Neural cell (in vitro differentiated cells): ENCODE measurements around the gene PLEKHG5.

ENCODE experiments used
- EP300 ChIP-seq: fragments of 450-650 bp; conservative IDR thresholded peaks from 2 replicates; pipeline ENCODE4 v1.6.1; 2014; ENCODE audit warnings: antibody characterized with exemption, mild to moderate bottlenecking, moderate library complexity; ENCODE audit not compliant: poor library complexity, severe bottlenecking
- EZH2 ChIP-seq: fragments of 200-600, 300-800 bp; shearing (Covaris generic), sonication (generic); IDR thresholded peaks from 2 replicates; pipeline ENCODE4 v1.6.1; 2014; ENCODE audit warnings: antibody characterized with exemption, low read length, borderline replicate concordance, mild to moderate bottlenecking; ENCODE audit not compliant: insufficient read depth, poor library complexity, severe bottlenecking
- TAF1 ChIP-seq: IDR thresholded peaks from 2 replicates; pipeline ENCODE4 v1.6.1; 2012; ENCODE audit warnings: low read depth
- TF ChIP-seq, protein P1 (sequence below): fragments of 450-650 bp; IDR thresholded peaks from 2 replicates; pipeline ENCODE4 v1.5.1; 2014; ENCODE audit warnings: antibody characterized with exemption, mild to moderate bottlenecking, moderate library complexity; ENCODE audit not compliant: poor library complexity, severe bottlenecking
- TF ChIP-seq, protein P2 (sequence below): IDR thresholded peaks from 2 replicates; pipeline ENCODE4 v1.6.1; 2012; ENCODE audit warnings: borderline replicate concordance

DNA sequence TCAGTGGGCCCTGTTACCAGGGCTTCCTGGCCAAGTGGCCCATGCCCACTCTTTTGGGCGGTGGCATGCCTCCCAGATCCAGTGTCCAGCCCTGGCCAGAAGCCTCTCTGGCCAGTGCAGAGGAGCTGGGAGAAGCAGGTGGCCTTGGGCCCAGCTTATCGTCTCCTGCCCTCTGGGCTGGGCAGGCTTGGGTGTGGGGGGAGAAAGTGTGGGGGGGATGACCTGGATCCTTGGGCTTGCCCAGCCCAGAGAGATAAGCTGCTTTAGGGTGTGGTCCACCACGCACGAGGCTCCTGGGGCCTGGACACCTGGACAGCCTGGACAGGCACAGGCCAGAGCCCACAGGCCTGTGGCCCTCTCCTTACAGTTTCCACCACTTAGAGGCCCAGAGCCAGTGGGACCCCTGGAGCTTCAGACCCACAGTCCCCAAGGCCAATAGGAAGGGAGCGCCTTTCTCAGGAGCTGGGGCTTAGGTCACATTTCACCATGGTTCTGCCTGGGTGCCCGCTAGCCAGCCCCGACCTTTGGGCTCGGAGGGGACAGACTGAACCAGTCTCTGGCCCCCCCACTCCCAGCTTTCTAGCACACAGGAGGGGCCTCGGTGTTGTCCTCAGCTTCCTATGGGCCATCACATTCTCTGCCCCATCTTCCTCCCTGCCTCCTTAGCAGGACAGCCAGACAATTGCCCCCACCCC lies 65.0 kb downstream of the PLEKHG5 start:
- TF ChIP-seq, protein P1, sequence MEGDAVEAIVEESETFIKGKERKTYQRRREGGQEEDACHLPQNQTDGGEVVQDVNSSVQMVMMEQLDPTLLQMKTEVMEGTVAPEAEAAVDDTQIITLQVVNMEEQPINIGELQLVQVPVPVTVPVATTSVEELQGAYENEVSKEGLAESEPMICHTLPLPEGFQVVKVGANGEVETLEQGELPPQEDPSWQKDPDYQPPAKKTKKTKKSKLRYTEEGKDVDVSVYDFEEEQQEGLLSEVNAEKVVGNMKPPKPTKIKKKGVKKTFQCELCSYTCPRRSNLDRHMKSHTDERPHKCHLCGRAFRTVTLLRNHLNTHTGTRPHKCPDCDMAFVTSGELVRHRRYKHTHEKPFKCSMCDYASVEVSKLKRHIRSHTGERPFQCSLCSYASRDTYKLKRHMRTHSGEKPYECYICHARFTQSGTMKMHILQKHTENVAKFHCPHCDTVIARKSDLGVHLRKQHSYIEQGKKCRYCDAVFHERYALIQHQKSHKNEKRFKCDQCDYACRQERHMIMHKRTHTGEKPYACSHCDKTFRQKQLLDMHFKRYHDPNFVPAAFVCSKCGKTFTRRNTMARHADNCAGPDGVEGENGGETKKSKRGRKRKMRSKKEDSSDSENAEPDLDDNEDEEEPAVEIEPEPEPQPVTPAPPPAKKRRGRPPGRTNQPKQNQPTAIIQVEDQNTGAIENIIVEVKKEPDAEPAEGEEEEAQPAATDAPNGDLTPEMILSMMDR, result no peak
- TF ChIP-seq TAF1 (no peak), EZH2 (no peak), EP300 (no peak)
- TF ChIP-seq, protein P2, sequence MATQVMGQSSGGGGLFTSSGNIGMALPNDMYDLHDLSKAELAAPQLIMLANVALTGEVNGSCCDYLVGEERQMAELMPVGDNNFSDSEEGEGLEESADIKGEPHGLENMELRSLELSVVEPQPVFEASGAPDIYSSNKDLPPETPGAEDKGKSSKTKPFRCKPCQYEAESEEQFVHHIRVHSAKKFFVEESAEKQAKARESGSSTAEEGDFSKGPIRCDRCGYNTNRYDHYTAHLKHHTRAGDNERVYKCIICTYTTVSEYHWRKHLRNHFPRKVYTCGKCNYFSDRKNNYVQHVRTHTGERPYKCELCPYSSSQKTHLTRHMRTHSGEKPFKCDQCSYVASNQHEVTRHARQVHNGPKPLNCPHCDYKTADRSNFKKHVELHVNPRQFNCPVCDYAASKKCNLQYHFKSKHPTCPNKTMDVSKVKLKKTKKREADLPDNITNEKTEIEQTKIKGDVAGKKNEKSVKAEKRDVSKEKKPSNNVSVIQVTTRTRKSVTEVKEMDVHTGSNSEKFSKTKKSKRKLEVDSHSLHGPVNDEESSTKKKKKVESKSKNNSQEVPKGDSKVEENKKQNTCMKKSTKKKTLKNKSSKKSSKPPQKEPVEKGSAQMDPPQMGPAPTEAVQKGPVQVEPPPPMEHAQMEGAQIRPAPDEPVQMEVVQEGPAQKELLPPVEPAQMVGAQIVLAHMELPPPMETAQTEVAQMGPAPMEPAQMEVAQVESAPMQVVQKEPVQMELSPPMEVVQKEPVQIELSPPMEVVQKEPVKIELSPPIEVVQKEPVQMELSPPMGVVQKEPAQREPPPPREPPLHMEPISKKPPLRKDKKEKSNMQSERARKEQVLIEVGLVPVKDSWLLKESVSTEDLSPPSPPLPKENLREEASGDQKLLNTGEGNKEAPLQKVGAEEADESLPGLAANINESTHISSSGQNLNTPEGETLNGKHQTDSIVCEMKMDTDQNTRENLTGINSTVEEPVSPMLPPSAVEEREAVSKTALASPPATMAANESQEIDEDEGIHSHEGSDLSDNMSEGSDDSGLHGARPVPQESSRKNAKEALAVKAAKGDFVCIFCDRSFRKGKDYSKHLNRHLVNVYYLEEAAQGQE, result no peak
